GM18873 (cell line): Measurements from ENCODE around the gene CAMTA1.

Experiments
- ATAC-seq: cut with Tn5 transposase; IDR thresholded peaks from one replicate; pipeline ENCODE4 v1.9.1; 2021; ENCODE audit warnings: mild to moderate bottlenecking, moderate library complexity, moderate number of reproducible peaks; ENCODE audit not compliant: unreplicated experiment, low FRiP score

The CAMTA1 gene

DNA sequence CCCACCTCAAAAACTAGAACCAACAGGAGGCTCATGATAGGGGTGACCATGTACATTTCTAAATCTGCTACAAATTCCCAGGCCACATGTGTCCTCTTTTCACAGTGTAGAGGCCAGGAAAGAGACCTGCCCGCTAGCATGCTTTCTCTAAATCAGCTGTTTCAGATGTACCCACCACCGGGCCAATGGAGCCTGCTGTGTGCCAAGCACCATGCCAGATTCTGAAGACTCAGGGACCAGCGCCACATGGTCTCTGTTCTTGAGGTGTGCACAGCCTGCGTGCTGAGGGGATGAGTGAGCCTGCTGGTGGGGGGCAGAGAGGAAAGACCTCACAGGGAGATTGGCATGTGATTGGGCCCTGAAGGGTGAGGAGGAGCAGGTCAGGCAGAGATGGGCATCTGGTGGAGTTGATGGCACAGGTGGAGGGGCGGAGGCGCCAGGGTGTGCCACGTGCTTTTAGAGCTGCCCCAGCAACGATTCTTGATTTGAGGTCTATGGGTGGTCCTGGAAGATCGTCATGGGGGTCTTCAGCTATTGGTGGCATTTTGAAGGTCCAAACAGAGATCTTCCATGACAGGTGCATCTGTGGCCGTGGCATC lies 500.7 kb downstream of the CAMTA1 start:
- no peak for ATAC-seq

GRCh38 chr1:7287013-7287412 lies 501.8 kb downstream of the CAMTA1 start:
- ATAC-seq: no peak

DNA sequence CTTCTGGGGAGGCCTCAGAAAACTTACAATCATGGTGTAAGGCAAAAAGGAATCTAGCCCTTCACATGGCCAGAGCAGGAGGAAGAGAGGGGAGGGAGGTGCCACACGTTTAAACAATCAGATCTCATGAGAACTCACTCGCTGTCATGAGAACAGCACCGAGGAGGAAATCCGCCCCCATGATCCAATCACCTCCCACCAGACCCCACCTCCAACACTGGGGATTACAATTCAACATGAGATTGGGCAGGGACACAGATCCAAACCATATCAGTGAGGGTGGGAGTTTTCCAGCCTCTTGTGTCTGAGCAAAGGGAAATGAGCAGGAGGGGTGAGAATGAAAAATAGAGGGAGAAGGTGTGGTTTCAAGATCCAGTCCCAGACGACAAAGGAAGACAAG lies 503.7 kb downstream of the CAMTA1 start:
- ATAC-seq: no peak

- ATAC-seq: no peak
These were observed 504.4 kb downstream of the CAMTA1 start for GRCh38 chr1:7289694-7290093.

DNA sequence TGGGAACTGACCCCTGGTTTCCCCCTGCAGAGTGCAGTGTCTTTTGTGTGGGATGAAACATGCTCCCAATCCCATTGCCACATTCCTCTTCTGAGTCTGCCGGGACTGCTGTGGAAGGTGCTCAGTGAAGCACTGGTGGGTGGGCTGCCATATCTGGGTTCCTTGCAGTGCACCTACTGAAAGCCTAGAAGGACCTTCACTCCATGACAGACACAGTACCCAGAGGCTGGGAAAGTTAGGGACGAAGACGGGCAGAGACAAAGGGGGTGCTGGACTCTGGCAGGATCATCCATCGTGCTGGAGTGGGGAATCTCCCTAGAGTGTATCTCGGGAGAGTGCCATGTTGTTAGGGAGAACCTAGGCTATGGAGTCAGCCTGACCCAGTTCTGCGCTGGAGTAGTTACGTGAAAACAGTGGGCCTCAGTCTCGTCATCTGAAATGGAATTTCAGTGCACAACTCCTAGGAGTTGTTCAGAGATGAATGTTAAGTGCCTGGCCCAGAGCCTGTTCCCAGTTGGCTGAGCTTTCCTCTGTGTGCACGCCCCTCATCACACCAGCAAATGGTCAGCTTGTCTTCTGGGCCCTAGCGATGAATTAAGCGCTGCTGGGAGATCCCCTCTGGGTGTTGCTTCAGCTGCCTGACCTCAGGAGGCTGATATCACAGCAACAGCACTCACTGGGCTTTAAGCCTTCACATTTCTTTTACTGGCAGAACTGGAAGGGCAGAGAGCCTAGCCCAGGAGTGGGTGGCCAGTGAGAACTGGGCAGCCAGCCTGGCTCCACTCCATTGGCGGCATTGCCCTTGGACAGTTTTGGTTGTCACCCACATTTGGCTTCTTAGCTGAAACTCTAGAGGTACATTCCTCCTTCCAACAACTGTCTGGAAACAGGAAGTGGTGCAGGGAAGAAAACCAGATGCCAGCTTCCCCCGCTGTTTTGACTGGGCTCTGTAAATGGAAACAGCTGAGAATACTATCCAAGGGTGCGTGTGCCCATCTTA lies 506.0 kb downstream of the CAMTA1 start:
- no peak for ATAC-seq

DNA sequence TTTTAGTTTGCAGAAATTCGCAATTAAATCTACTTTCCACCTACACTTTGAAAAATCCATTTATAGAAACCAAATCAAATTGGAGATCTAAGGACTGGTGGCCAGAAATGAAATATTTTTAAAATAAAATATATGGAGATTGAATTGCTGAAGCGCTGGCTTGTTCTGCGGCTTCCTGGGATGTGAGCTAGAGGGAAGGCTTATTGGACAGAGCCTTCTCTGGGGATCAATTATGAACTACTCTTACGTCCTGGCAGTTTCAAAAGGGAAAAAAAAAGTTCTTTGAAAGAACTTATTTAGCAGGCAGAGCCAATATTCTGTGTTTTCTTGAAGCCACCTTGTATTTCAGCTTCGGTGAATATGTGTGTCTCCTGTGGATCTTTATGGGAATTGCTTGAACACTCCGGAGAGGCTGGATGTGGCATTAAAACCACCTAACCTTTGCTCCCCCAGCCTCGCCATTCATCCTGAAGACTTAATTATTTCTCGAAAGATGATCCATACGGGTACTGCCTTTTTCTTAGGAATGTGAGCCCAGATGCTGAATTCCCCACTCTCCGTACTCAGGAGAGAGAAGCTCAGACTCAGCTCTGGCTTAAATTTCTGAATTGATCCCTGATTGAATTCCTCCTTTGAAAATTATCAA lies 506.9 kb downstream of the CAMTA1 start:
- no peak for ATAC-seq

- no peak for ATAC-seq
These were observed 507.6 kb downstream of the CAMTA1 start for GRCh38 chr1:7292714-7293419.

DNA sequence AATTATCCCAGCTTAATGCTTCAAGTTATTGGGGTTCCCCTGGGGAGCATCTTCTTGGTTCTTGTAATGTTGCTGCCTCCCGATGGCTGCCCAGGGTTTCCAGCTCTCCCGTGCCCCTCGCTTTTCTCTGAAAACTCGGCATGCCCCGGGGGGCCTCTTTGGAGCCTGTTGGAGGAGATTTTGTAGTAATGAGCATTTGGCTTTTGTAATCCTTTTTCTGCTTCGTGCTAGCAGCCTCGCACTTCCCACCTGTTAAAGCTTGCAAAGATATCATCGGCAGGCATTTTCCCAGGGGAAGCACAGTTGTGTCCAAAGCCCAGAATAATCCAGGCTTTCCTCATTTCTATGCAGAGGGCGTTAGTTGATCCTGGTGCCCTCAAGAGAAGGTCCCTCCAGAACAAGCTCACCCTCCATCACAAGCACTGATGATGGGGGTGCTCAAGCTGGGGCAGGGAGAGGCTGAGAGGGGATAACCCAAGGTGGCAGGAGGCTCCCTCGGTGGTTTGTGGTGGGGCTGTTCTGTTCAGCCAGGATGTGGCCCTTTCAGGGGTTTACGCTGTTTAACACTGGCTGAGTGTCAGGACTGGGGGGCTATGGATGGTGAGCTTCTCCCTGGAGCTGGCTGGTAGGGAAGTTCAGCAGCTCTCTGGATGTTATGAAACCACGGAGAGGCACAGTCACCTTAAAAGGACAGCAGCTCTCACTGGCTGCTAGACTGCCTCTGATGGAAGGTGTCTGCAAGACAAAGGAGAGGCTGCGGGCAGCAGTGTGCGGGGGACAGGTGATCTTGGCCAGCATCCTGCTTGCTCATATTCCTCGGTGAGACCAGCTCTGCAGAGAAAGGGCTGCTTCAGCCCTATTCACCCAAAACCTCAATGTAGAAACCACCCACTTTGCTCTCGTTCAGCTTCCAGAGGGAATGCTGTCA lies 508.7 kb downstream of the CAMTA1 start:
- ATAC-seq: no peak

DNA sequence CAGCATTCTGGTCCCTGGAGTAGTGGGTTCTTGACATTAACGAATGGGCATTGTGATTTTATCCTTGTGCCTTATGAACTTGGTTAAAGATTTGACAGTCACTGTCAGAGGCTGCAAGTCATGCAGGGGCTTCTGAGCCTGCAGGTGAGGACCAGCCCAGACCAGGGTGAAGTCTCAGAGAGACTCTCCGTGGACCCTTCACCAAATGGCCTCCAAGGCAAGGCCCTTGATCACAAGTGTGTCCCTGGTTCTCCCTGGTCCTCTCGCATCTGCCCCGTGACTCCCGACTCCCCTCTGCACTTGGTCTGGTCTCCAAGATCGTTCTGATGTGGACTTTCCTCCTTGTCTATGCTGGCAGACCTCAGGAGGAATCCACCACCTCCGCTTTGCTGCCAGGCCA lies 509.4 kb downstream of the CAMTA1 start:
- no peak for ATAC-seq

- ATAC-seq: no peak
These were observed 510.7 kb downstream of the CAMTA1 start for GRCh38 chr1:7295946-7296345.

DNA sequence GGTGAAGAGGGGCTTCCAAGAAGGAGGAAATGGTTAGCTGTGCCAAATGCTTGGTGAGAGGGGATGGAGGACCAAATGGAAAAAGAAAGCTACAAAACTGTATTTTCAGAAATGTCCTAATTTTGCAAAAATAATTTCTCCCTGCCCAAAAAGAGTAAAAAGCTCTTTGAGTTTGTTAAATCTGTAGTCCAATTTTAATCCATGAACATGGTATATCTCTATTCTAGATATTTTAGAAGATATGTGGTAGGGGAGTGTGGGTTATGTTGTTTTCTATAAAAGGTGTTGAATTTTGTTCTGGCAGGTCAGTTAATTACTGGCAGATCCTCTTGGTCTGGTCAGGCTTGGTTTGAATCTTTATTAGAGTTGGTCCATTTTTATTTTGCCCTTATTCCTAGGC lies 511.7 kb downstream of the CAMTA1 start:
- ATAC-seq: no peak

DNA sequence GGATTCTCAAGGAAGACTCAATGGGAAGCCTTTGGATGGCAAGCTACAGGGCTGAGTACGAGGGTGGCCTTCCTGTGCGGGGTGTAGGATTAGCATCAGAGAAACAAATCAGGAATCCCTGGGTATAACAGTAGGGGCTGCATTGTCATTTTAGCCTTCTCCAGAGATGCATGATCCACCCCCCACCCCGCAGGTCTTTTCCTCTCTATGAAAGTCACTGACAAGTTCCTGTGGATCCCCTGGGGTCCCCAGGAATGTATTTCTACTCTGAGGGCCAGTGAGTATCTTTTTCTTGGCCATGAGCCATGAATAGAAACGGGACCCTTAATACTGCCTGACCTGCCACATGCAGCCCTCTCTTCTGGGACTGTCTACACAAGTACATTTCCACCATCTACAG lies 512.9 kb downstream of the CAMTA1 start:
- ATAC-seq: no peak

GRCh38 chr1:7298749-7299151 lies 513.5 kb downstream of the CAMTA1 start:
- no peak for ATAC-seq

- no peak for ATAC-seq
These were observed 514.1 kb downstream of the CAMTA1 start for GRCh38 chr1:7299329-7299799.

DNA sequence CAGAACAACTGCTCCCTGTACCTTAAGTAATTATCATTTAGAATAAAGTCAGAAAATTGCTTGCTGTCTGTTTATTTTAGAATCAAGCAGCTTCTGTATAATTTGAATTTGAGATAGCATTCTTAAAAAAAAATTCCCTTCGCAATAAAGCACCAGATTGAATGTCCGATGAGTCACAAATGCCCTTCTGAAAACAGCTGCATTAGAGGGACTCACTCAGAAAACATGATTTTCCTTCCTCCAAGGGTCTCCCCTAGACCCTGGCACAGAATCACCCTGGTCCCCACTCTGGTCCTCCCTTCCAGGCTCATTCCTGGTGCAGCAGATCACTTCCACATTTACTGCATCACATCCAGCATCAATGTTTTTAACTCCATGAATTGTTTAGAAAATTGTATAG lies 514.7 kb downstream of the CAMTA1 start:
- ATAC-seq: no peak

DNA sequence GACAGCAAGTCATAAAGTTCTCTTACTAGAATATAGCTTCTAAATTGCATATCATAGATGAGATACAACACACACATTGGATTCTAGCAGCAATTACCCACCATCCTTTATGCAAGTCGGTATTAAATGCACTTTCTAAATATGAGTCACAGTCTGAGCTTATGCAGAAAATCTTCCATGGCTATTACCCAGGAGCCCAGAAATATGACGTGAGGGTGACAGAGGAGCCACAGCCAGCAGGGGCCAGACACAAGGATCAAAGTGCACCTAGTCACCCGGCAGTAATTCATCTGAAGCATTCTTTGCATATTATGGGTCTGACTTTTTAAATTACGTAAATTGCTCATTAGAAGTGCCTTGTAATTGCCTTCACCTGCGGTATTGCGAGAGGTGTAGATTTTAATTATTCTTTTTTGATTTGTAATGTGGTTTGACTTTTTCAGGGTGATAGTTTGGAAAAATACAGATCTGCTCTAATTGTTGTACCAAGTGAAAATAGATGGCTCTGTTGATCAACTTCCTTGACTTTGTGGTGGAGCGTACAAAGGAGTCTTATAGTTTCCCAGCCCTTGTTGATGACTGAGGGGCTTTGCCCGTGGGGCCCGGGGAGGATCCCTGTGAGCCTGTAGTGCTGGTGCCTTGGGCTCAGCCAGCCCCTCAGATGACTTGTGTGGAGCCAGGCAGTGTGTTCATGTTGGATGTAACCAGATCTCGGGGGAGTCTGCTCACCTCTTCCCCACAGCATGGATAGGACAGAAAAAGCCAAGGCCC lies 515.8 kb downstream of the CAMTA1 start:
- no peak for ATAC-seq

- no peak for ATAC-seq
These were observed 516.4 kb downstream of the CAMTA1 start for GRCh38 chr1:7301664-7301981.

DNA sequence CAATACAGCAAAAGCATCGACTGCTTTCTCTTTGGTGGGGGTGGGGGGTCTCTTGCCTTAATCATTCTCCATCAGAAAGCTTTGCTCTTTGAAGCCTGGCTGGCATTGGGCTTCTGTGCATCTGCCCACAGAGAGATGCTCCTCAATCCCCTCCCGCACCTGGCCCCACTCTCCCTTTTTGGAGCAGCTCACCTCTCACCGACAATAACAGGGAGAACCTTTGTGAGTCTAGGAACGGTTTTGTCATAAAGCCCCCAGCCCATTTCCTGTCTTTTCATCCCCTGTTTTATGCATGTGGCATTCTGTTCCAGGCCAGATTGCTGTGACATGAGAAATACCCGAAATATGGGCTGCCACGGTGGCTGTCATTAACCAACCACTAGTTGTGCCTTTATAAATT lies 516.9 kb downstream of the CAMTA1 start:
- no peak for ATAC-seq

- no peak for ATAC-seq
These were observed 517.6 kb downstream of the CAMTA1 start for GRCh38 chr1:7302873-7303272.
